Mesenteric fat pad (tissue), 1 donor: ENCODE data around the gene FASN. TPM values are rescaled to one million over a fixed set of nuclear protein-coding genes. Genes with fewer than 3 reads are reported as not detected.

Experiments used
- DNase-seq: peaks from one replicate; pipeline ENCODE4 v3.0.0-alpha.2; 2020; ENCODE audit warnings: low spot score
- total RNA-seq: library from RNA; stranded (reverse); fragmentation: NEBNext Ultra II Directional; extraction: Animal tissue kit (Norgen Biotek cat#: 25700); gene quantifications from one replicate; pipeline ENCODE4 v1.2.1, GENCODE V29; 2021
- donor health status: DM: yes; HTN: yes; CAD: no.

FASN gene
- total RNA-seq, 1 donor from 2014 or later, result 1,109 TPM

- DNase-seq, result no peak
These were observed 9.0 kb downstream of the FASN start for GRCh38 chr17:82088838-82089722.

- DNase-seq, result no peak
These were observed 9.8 kb downstream of the FASN start for GRCh38 chr17:82087961-82088837.

GRCh38 chr17:82086941-82087906, 10.8 kb downstream of the FASN start:
- no peak for DNase-seq

GRCh38 chr17:82085931-82086764, 11.9 kb downstream of the FASN start:
- DNase-seq, result no peak

- DNase-seq, result no peak
These were observed 12.8 kb downstream of the FASN start for GRCh38 chr17:82085031-82085861.

- DNase-seq, result no peak
These were observed 13.5 kb downstream of the FASN start for GRCh38 chr17:82084373-82085030.

GRCh38 chr17:82083533-82084359, 14.3 kb downstream of the FASN start:
- DNase-seq, result no peak

GRCh38 chr17:82083009-82083408, 15.0 kb downstream of the FASN start:
- DNase-seq, result no peak

- DNase-seq, result no peak
These were observed 15.6 kb downstream of the FASN start for GRCh38 chr17:82082456-82082855.

- DNase-seq, result no peak
These were observed 16.1 kb downstream of the FASN start for GRCh38 chr17:82081966-82082365.

- DNase-seq, result no peak
These were observed 16.5 kb downstream of the FASN start for GRCh38 chr17:82081546-82081945.

- DNase-seq, result no peak
These were observed 17.1 kb downstream of the FASN start for GRCh38 chr17:82080789-82081464.

- DNase-seq, result no peak
These were observed 17.8 kb downstream of the FASN start for GRCh38 chr17:82080048-82080788.

GRCh38 chr17:82079001-82079677, 18.9 kb downstream of the FASN start:
- no peak for DNase-seq

- DNase-seq, result no peak
These were observed 19.6 kb downstream of the FASN start for GRCh38 chr17:82078433-82078832.
